OCI-LY3 (cell line): ENCODE data around the gene NUP42.

ENCODE experiments used
- H2AFZ ChIP-seq: fragments of 200-600, 300-600 bp; shearing (Covaris generic); 2 replicates; pipeline ENCODE4 v1.6.0; 2014; ENCODE audit warnings: antibody characterized with exemption, low read depth, low read length
- H3K27ac ChIP-seq: fragments of 200-600, 300-600 bp; sonication (generic); 2 replicates; pipeline ENCODE4 v1.5.1; 2014; ENCODE audit warnings: mild to moderate bottlenecking, low read length, moderate library complexity, mixed read lengths
- H3K27me3 ChIP-seq: fragments of 200-600, 300-600 bp; sonication (generic); 2 replicates; pipeline ENCODE4 v1.6.1; 2014; ENCODE audit warnings: low read depth, low read length, mixed read lengths
- H3K36me3 ChIP-seq: fragments of 200-600, 300-600 bp; sonication (generic); replicated peaks from 2 replicates; pipeline ENCODE3; 2014; ENCODE audit warnings: low read depth, low read length, mixed read lengths
- H3K4me1 ChIP-seq: fragments of 300-600, 200-600 bp; sonication (generic); 2 replicates; pipeline ENCODE4 v1.6.1; 2014; ENCODE audit warnings: low read length, mixed read lengths
- H3K4me2 ChIP-seq: fragments of 200-600, 300-600 bp; sonication (generic); 2 replicates; pipeline ENCODE4 v1.6.1; 2014; ENCODE audit warnings: low read length, mixed read lengths
- H3K4me3 ChIP-seq: fragments of 300-600, 200-600 bp; sonication (generic); 2 replicates; pipeline ENCODE4 v1.5.1; 2014; ENCODE audit warnings: antibody characterized with exemption, mild to moderate bottlenecking, low read length, moderate library complexity
- H3K79me2 ChIP-seq: fragments of 300-600, 200-600 bp; shearing (Covaris generic); 2 replicates; pipeline ENCODE4 v1.6.1; 2014; ENCODE audit warnings: mild to moderate bottlenecking, low read length, mixed read lengths
- H3K9ac ChIP-seq: fragments of 300-600, 200-600 bp; shearing (Covaris generic); 2 replicates; pipeline ENCODE4 v1.6.0; 2014; ENCODE audit warnings: mild to moderate bottlenecking, low read length, moderate library complexity
- H3K9me3 ChIP-seq: fragments of 200-600, 300-600 bp; shearing (Covaris generic); 2 replicates; pipeline ENCODE4 v1.6.1; 2014; ENCODE audit warnings: low read length, mixed read lengths; ENCODE audit not compliant: insufficient read depth
- H4K20me1 ChIP-seq: fragments of 200-600, 300-600 bp; sonication (generic); 2 replicates; pipeline ENCODE4 v1.6.1; 2016; ENCODE audit warnings: low read length, mixed read lengths; ENCODE audit not compliant: insufficient read depth
- CTCF ChIP-seq: fragments of 200-600, 300-600 bp; sonication (generic); IDR thresholded peaks from 2 replicates; pipeline ENCODE4 v1.5.1; 2014; ENCODE audit warnings: antibody characterized with exemption, low read length, low read depth
- EZH2phosphoT487 ChIP-seq: fragments of 200-600 bp; shearing (Covaris generic); IDR thresholded peaks from 2 replicates; pipeline ENCODE4 v1.6.1; 2018; ENCODE audit warnings: antibody characterized with exemption, mixed run types, low read depth

Gene NUP42

GRCh38 chr7:23157679-23158078, 24.2 kb upstream of the NUP42 start:
- Histone ChIP-seq H3K4me1 (no peaks in the 10 kb centered on the region), H3K9me3 (no peaks in the 10 kb centered on the region), H3K4me3 (no peak overlapping the region), H3K79me2 (no peaks in the 10 kb centered on the region), H3K27ac (no peak overlapping the region), H3K9ac (no peak overlapping the region), H4K20me1 (no peaks in the 10 kb centered on the region), H3K36me3 (no peaks in the 10 kb centered on the region), H2AFZ (no peak overlapping the region), H3K27me3 (no peaks in the 10 kb centered on the region), H3K4me2 (no peak overlapping the region)
- no peak for TF ChIP-seq EZH2phosphoT487
- TF ChIP-seq CTCF = no peak

- Histone ChIP-seq H3K4me1 (no peaks in the 10 kb centered on the region), H3K36me3 (no peaks in the 10 kb centered on the region), H3K4me2 (no peak overlapping the region), H3K4me3 (no peak overlapping the region), H3K27ac (no peak overlapping the region), H3K79me2 (no peaks in the 10 kb centered on the region), H4K20me1 (no peaks in the 10 kb centered on the region), H3K27me3 (no peaks in the 10 kb centered on the region), H3K9me3 (no peaks in the 10 kb centered on the region), H2AFZ (no peak overlapping the region), H3K9ac (no peak overlapping the region)
- TF ChIP-seq CTCF (no peak), EZH2phosphoT487 (no peak)
Measured at GRCh38 chr7:23158546-23158945, 23.3 kb upstream of the NUP42 start.

- no peak overlapping the region for H3K4me3 ChIP-seq
- no peaks in the 10 kb centered on the region for H3K4me1 ChIP-seq
- no peak overlapping the region for H3K27ac ChIP-seq
- no peaks in the 10 kb centered on the region for H3K27me3 ChIP-seq
- H3K4me2 ChIP-seq = no peak overlapping the region
- no peaks in the 10 kb centered on the region for H3K36me3 ChIP-seq
- no peaks in the 10 kb centered on the region for H3K9me3 ChIP-seq
- H4K20me1 ChIP-seq = no peaks in the 10 kb centered on the region
- H2AFZ ChIP-seq = no peak overlapping the region
- TF ChIP-seq EZH2phosphoT487 (no peak), CTCF (no peak)
- no peak overlapping the region for H3K9ac ChIP-seq
- H3K79me2 ChIP-seq = no peaks in the 10 kb centered on the region
Measured at GRCh38 chr7:23161482-23161881, 20.4 kb upstream of the NUP42 start.

GRCh38 chr7:23164846-23165245, 17.0 kb upstream of the NUP42 start:
- H3K4me3 ChIP-seq = no peak overlapping the region
- H3K9ac ChIP-seq = no peak overlapping the region
- H3K9me3 ChIP-seq = no peaks in the 10 kb centered on the region
- H3K27ac ChIP-seq = no peak overlapping the region
- H3K4me1 ChIP-seq = no peaks in the 10 kb centered on the region
- no peak for TF ChIP-seq EZH2phosphoT487
- TF ChIP-seq CTCF = no peak
- no peak overlapping the region for H2AFZ ChIP-seq
- no peaks in the 10 kb centered on the region for H3K27me3 ChIP-seq
- no peaks in the 10 kb centered on the region for H3K79me2 ChIP-seq
- no peaks in the 10 kb centered on the region for H4K20me1 ChIP-seq
- H3K36me3 ChIP-seq = no peaks in the 10 kb centered on the region
- no peak overlapping the region for H3K4me2 ChIP-seq
